GM13976 (cell line): ENCODE data around the gene MAP3K21.
A peak's percentile ranks its signal among the peaks of the same experiment; 100 is the strongest.

Experiments used
- DNase-seq: peaks from one replicate; pipeline ENCODE4 v3.0.0; 2012; ENCODE audit warnings: low spot score
- CTCF ChIP-seq: IDR thresholded peaks from 2 replicates; pipeline ENCODE4 v1.5.1; 2012; ENCODE audit warnings: borderline replicate concordance, mild to moderate bottlenecking; ENCODE audit not compliant: insufficient read depth; ENCODE audit errors: extremely low read depth, missing control alignments, control extremely low read depth
- in situ Hi-C: fragments of 300-500 bp; cut with MboI; formaldehyde crosslinking; loops from one replicate; pipeline ENCODE4 v1.12.0; 2022; ENCODE audit warnings: low sequenced_read_pairs, mixed read lengths, inconsistent platforms; ENCODE audit not compliant: unreplicated experiment

Gene MAP3K21

DNA sequence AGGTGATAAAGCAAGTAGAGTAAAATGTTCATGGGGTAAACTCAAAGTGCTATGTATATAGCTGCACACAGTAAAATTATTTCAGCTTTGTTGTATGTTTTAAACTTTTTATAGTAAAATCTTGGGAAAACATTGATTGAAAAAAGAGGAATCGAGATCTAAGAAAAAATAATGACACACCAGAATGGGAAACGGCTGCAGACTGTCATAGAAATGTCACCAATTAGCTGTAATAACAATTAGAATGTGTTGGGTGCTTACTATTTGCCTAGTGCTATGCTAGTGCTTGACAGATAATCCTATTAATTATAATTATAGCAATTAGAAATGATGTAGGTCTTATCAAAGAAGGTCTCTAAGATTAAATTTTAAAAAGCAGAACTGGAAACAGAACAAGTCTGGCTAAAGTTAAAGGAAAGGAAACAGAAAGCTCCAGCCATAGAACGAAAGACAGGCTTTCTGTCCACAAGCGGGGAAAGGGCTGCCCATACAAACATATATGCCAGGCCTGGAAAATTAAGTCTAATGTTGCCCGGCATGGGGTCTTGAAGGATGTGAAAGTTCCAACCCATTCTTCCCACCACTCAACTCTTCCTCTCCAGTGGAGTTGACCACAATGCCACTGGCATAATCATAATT, 37.0 kb upstream of the MAP3K21 start:
- DNase-seq: no peak
- in situ Hi-C loops: no loop called here
- no peak for TF ChIP-seq CTCF

DNA sequence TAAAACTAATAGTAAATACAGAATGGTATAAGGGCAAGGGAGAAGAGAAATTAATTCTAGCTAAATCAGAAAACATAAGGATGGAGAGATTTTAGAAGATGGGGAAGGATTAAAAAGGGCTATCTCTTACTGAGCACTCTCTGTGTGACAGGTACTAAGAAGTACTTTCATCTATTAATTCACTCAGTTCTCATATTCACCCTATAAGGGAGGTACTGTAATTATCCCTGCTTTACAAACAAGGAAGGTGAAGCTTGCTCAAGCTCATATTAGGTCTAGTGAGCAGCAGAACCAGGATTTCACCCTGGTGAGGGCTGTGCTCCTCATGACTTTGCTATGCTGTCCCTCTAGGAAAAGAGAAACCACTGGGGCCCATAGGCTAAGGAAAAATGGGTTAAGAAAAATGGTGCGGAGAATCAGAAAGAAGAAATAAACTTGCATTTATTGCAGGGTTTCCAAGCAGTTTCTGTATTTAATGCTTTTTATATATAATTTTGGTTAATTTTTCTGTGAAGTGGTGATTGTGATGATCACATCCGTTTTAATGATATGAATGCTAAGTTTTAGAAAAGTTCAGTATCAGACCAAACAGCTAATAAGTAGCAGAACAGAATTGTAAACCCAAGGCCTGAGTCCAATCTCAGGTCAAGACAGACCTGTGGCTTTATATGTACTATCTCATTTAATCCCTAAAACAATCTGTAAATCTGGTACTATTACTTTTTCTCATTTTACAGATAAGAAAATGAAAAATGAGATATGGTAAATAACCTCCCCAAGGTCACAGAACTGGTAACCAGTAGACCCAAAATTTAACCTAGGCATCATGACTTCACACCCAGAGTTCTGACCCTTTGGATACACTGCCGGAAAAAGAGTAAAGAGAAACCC, 33.7 kb upstream of the MAP3K21 start:
- in situ Hi-C loops: no loop called here
- no peak for DNase-seq
- TF ChIP-seq CTCF: no peak

DNA sequence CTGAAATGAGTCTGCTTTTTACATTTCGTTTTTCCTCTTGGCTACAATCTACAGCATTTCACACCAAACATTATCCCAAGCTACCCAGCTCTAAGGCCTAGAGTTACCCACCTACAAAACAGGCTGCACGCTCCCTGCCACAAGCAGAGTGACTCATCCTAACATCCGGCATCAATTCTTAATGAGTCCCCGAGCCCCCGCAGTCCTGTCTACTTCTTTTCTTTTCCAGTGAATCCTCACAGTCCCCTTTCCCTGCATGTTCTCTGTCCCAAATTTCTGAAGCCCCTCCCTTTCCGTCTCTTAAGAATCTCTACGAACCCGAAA, 32.6 kb upstream of the MAP3K21 start:
- TF ChIP-seq CTCF: no peak
- peak; percentile 32 for DNase-seq
- in situ Hi-C loops: no loop called here

- in situ Hi-C loops: no loop called here
Observed at GRCh38 chr1:233295237-233295974, 32.1 kb upstream of the MAP3K21 start, which contains the start of gene PCNX2. PCNX2 (minus strand) TSS chr1:233295725; CDS start chr1:233295478, 247 bp downstream.

DNA sequence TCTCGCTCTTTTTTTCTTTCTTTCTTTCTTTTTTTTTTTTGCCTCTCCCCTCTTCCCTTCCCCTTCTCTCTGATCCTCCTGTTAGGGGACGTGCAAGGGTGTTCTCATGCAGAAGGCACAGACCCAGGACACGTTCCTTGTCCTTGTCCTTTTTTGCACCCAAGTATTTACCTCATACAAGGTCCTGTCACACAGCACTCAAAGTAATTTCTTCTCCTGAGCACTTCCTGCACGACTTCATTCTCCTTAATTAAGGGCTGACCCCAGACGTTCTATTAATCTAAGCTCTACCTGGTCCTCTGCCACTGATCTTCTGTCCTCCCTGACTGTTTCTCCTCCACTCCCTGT, 31.6 kb upstream of the MAP3K21 start:
- in situ Hi-C loops: no loop called here
- no peak for TF ChIP-seq CTCF
- DNase-seq: no peak

More at GRCh38 chr1:233295237-233295974, 32.1 kb upstream of the MAP3K21 start, which contains the start of gene PCNX2:
- peak; percentile 86 for DNase-seq
- no peak for TF ChIP-seq CTCF

DNA sequence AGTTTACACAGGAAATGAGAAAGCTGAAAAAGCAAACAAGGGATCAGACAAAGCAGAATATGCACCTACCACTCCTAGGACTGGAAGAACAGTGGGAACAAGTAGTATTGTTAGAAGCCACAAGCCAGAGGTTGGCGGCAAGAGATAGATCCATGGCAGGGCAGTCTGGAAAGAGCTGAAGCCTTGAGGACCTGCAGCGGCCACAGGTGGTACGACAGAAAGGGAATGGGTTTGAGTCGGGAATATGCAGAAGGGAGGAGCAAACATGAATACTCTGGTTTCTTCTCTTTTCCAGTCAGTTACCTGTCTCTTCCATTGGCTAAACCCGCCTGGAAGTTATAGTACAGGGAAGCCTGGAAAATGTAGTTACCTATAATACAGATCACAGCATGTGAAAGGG, 28.1 kb upstream of the MAP3K21 start:
- TF ChIP-seq CTCF: no peak
- in situ Hi-C loops: no loop called here
- DNase-seq: no peak
